Liver (tissue), 9 donors: ENCODE measurements around the gene MAMDC4. TPM values are rescaled to one million over a fixed set of nuclear protein-coding genes. Genes with fewer than 3 reads are reported as not detected.
"Not testable (repeated sequence)": the region's sequence is repeated elsewhere in the genome, so short reads cannot be mapped to it uniquely, and the experiment has no call there.

Experiments used
- DNase-seq: peaks from one replicate; pipeline ENCODE4 v3.0.0-alpha.2; 2017; ENCODE audit warnings: low spot score
- H3K27ac ChIP-seq, 2 donors: one replicate each; pipeline ENCODE4 v1.7.0; 2013; ENCODE audit warnings: inconsistent platforms in 2 of 2, low read length in 2 of 2, control low read depth in 1 of 2, low read depth in 1 of 2, mild to moderate bottlenecking in 1 of 2
- H3K27me3 ChIP-seq, 4 donors: one replicate each; pipeline versions ENCODE4 v1.6.1 to v1.7.0; 2013; ENCODE audit warnings: low read length in 3 of 4, inconsistent platforms in 1 of 4, mild to moderate bottlenecking in 1 of 4, moderate library complexity in 1 of 4; ENCODE audit not compliant: control insufficient read depth in 4 of 4, insufficient read depth in 4 of 4
- H3K36me3 ChIP-seq, 4 donors: one replicate each; pipeline versions ENCODE4 v1.6.1 to v1.7.0; 2013; ENCODE audit warnings: low read length in 3 of 4, mild to moderate bottlenecking in 3 of 4, low read depth in 1 of 4, moderate library complexity in 1 of 4; ENCODE audit not compliant: control insufficient read depth in 4 of 4, insufficient read depth in 3 of 4
- H3K4me1 ChIP-seq, 4 donors: one replicate each; pipeline versions ENCODE4 v1.6.1 to v1.7.0; 2013; ENCODE audit warnings: low read length in 3 of 4, mild to moderate bottlenecking in 3 of 4, moderate library complexity in 1 of 4; ENCODE audit not compliant: control insufficient read depth in 4 of 4, insufficient read depth in 4 of 4
- H3K4me3 ChIP-seq, 3 donors: one replicate each; pipeline versions ENCODE4 v1.6.1 to v1.7.0; 2013; ENCODE audit warnings: low read length in 3 of 3, control low read depth in 1 of 3, low read depth in 1 of 3, mild to moderate bottlenecking in 1 of 3
- H3K9ac ChIP-seq, 2 donors: one replicate each; pipeline ENCODE4 v1.7.0; 2013; ENCODE audit warnings: low read length in 2 of 2, mild to moderate bottlenecking in 2 of 2, moderate library complexity in 2 of 2, control low read depth in 1 of 2, low read depth in 1 of 2
- H3K9me3 ChIP-seq, 4 donors: one replicate each; pipeline versions ENCODE4 v1.6.1 to v1.7.0; 2013; ENCODE audit warnings: low read length in 3 of 4; ENCODE audit not compliant: control insufficient read depth in 4 of 4
- GABPA ChIP-seq, 2 donors: IDR thresholded peaks in 1 of 2; conservative IDR thresholded peaks in 1 of 2; 2 replicates each; pipeline ENCODE4 v1.6.1; 2016; ENCODE audit warnings: antibody characterized with exemption in 2 of 2, mild to moderate bottlenecking in 1 of 2, moderate library complexity in 1 of 2
- HNF4G ChIP-seq: IDR thresholded peaks from 2 replicates; pipeline ENCODE4 v1.6.1; 2016; ENCODE audit warnings: antibody characterized with exemption
- RAD21 ChIP-seq, 2 donors: IDR thresholded peaks; 2 replicates each; pipeline ENCODE4 v1.6.1; 2016; ENCODE audit warnings: antibody characterized with exemption in 2 of 2, mild to moderate bottlenecking in 2 of 2
- RXRA ChIP-seq, 2 donors: IDR thresholded peaks; 2 replicates each; pipeline ENCODE4 v1.6.1; 2017 to 2018; ENCODE audit warnings: antibody characterized with exemption in 2 of 2, mild to moderate bottlenecking in 1 of 2
- SP1 ChIP-seq: IDR thresholded peaks from 2 replicates; pipeline ENCODE4 v1.6.1; 2018; ENCODE audit warnings: antibody characterized with exemption, mild to moderate bottlenecking
- WGBS: extraction: QIAGEN DNeasy Blood & Tissue Kit; methylation state at CpG from one replicate; pipeline ENCODE4 v1.1.7; 2013; 5-methylcytosine and 5-hydroxymethylcytosine counted together
- polyA plus RNA-seq, 2 donors: library from polyadenylated mRNA; stranded (reverse) in 1 of 2; unstranded in 1 of 2; fragments of 200-250 nt in 1 of 2; fragments of >200 nt in 1 of 2; fragmentation: Nextera tagmentation in 1 of 2; extraction: Ambion mirVana in 1 of 2; gene quantifications; one replicate each; pipeline versions ENCODE4 v1.2.1 to v1.2.3, GENCODE V29; 2013 to 2015
- total RNA-seq, 2 donors: library from RNA; depleted of rRNA; stranded (reverse); fragments of >200 nt; gene quantifications; one replicate each; pipeline ENCODE4 v1.2.3, GENCODE V29; 2014
- TF ChIP-seq, protein P1 (sequence below): fragments of 150-350 bp; IDR thresholded peaks from 2 replicates; pipeline ENCODE4 v1.5.1; 2017; ENCODE audit warnings: improper control_type of control experiment, low read depth, low read length; ENCODE audit not compliant: missing input control
- donor health status: healthy.
- donor health status: healthy.
- donor health status: healthy.
- donor health status: healthy.
- donor health status: healthy.

The MAMDC4 gene
- total and polyA plus RNA-seq, 4 donors: 2.4 to 8.1 (median 3.9) TPM

GRCh38 chr9:136882947-136883283 lies 30.8 kb downstream of the MAMDC4 start:
- not testable (repeated sequence) for H3K36me3 ChIP-seq, H3K4me3 ChIP-seq, H3K27me3 ChIP-seq, H3K9me3 ChIP-seq, DNase-seq
- peak overlapping the region; percentile 48 to 71 for H3K27ac ChIP-seq
- WGBS: 42% methylated on average over 9 of the region's 9 CpGs
- peaks cover 13 to 36% (median 20%) of the 10 kb centered on the region in 4 donors for H3K4me1 ChIP-seq
- H3K9ac ChIP-seq: peak overlapping the region in 1 of 2 donors; percentile 14
- peak in 1 of 2 donors; percentile 3 for TF ChIP-seq RXRA (IDR thresholded peaks at IDR 0.05)
- peak in 1 of 2 donors; percentile 1 for TF ChIP-seq RAD21 (IDR thresholded peaks at IDR 0.05)

DNA sequence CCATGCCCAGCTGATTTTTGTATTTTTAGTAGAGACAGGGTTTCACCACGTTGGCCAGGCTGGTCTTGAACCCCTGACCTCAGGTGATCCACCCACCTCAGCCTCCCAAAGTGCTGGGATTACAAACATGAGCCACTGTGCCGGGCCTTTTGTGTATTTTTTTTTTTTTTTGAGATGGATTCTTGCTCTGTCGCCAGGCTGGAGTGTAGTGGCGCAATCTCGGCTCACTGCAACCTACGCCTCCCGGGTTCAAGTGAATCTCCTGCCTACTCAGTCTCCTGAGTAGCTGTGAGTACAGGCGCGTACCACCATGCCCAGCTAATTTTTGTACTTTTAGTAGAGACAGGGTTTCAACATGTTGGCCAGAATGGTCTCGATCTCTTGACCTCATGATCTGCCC lies 31.5 kb downstream of the MAMDC4 start:
- not testable (repeated sequence) for H3K36me3 ChIP-seq, DNase-seq, H3K9ac ChIP-seq, H3K9me3 ChIP-seq, H3K27me3 ChIP-seq, H3K4me3 ChIP-seq, H3K27ac ChIP-seq
- peaks cover 16 to 36% (median 25%) of the 10 kb centered on the region in 4 donors for H3K4me1 ChIP-seq
- TF ChIP-seq RXRA (IDR thresholded peaks at IDR 0.05): peak in 1 of 2 donors; percentile 8
- WGBS: 60% methylated on average over 10 of the region's 10 CpGs

GRCh38 chr9:136885950-136886578 lies 33.9 kb downstream of the MAMDC4 start, which contains the start of gene TRAF2:
TRAF2 (plus strand) TSS chr9:136886516; CDS start chr9:136898741, 12,225 bp downstream.
- H3K9me3 ChIP-seq: no peaks in the 10 kb centered on the region
- peak; percentile 99 for DNase-seq
- peaks cover 0 to 1% (median 0%) of the 10 kb centered on the region in 4 donors for H3K36me3 ChIP-seq
- peaks cover 16 to 36% (median 27%) of the 10 kb centered on the region in 4 donors for H3K4me1 ChIP-seq
- TF ChIP-seq SP1: peak; percentile 100
- TF ChIP-seq, protein P1, sequence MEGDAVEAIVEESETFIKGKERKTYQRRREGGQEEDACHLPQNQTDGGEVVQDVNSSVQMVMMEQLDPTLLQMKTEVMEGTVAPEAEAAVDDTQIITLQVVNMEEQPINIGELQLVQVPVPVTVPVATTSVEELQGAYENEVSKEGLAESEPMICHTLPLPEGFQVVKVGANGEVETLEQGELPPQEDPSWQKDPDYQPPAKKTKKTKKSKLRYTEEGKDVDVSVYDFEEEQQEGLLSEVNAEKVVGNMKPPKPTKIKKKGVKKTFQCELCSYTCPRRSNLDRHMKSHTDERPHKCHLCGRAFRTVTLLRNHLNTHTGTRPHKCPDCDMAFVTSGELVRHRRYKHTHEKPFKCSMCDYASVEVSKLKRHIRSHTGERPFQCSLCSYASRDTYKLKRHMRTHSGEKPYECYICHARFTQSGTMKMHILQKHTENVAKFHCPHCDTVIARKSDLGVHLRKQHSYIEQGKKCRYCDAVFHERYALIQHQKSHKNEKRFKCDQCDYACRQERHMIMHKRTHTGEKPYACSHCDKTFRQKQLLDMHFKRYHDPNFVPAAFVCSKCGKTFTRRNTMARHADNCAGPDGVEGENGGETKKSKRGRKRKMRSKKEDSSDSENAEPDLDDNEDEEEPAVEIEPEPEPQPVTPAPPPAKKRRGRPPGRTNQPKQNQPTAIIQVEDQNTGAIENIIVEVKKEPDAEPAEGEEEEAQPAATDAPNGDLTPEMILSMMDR: no peak
- TF ChIP-seq GABPA (IDR thresholded peaks at IDR 0.05 in 1 of 2, conservative IDR thresholded peaks at IDR 0.05 in 1 of 2): peak in 1 of 2 donors; percentile 46
- WGBS: under 1% methylated on average over 88 of the region's 88 CpGs
- H3K27me3 ChIP-seq: no peaks in the 10 kb centered on the region
- peak within 1 kb of the TSS; percentile 63 to 92 for H3K9ac ChIP-seq
- peak within 1 kb of the TSS; percentile 90 to 94 for H3K27ac ChIP-seq
- peak within 1 kb of the TSS; percentile 63 to 91 (median 76) for H3K4me3 ChIP-seq

DNA sequence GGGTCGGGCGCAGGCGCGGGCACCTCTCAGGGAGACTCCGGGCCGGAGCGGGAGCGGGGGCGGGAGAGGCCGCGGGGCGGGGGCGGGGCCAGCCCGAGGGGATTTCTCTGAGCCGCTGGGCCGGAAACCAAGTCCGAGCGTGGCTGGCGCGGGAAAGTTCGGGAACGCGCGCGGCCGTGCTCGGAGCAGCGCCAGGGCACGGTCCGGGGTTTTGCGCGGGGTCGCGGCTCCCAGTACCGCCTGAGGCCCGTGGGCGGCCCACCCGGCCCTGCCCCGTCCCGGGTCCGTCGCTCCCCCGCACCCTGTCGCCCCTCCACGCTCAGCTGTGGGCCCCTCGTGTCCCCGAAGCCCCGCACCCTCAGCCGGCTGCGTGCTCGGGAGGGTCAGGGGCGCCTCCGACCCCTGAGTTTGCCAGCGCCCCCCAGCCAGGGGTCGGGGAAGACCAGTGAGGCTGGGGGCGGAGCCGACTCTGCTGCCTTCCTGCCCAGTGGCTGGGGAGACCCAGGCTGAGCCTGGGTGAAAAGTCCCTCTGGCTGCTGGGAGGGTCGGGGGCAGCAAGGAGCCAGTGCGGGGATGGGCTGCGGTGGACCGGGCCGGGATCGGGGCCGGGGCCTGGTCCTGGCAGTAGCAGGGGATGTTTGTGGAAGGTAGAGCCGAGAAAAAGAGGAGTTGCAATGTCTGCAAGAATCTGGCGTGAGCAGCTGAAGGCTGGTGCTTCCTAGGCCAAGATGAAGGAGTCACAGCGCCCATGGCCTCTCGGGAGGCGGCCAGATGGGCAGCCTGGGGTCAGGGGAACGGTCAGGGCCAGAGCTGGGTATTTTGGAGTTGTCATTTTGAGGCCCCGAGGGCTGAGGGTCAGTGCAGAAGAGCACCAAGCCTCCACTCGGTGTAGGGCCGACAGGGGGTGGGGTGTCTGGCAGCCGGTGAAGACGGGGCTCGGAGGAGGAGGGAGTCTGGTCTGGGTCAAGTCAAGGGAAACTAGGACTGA lies 34.8 kb downstream of the MAMDC4 start:
- H3K4me3 ChIP-seq: peak overlapping the region; percentile 63 to 91 (median 76)
- peaks cover 0 to 1% (median 0%) of the 10 kb centered on the region in 4 donors for H3K36me3 ChIP-seq
- peak overlapping the region; percentile 90 to 94 for H3K27ac ChIP-seq
- no peaks in the 10 kb centered on the region for H3K9me3 ChIP-seq
- 2% methylated on average over 76 of the region's 76 CpGs for WGBS
- peak; percentile 53 for DNase-seq
- peaks cover 15 to 31% (median 23%) of the 10 kb centered on the region in 4 donors for H3K4me1 ChIP-seq
- no peaks in the 10 kb centered on the region for H3K27me3 ChIP-seq
- TF ChIP-seq HNF4G (no peak), RAD21 (IDR thresholded peaks at IDR 0.05) (peak in 1 of 2 donors; percentile 2)
- H3K9ac ChIP-seq: peak overlapping the region; percentile 63 to 92
